DOHH2 (cell line): Measurements from ENCODE around the gene GTPBP4.
"Not testable (repeated sequence)": the region's sequence is repeated elsewhere in the genome, so short reads cannot be mapped to it uniquely, and the experiment has no call there.

ENCODE experiments used
- H3F3A ChIP-seq: fragments of 200-600 bp; sonication (generic), shearing (Covaris generic); 2 replicates; pipeline ENCODE4 v1.6.0; 2016; ENCODE audit warnings: antibody characterized with exemption, mild to moderate bottlenecking; ENCODE audit not compliant: control insufficient read depth, insufficient read depth
- H3K27ac ChIP-seq: fragments of 200-600 bp; sonication (generic); 2 replicates; pipeline ENCODE4 v1.5.1; 2014; ENCODE audit warnings: low read depth, mild to moderate bottlenecking, low read length, moderate library complexity
- H3K27me3 ChIP-seq: fragments of 200-600 bp; sonication (generic); 2 replicates; pipeline ENCODE4 v1.6.1; 2014; ENCODE audit warnings: mild to moderate bottlenecking, low read length, mixed read lengths; ENCODE audit not compliant: control insufficient read depth
- H3K36me3 ChIP-seq: fragments of 200-600 bp; sonication (generic); 2 replicates; pipeline ENCODE4 v1.6.1; 2014; ENCODE audit warnings: mild to moderate bottlenecking, low read length, moderate library complexity, mixed read lengths; ENCODE audit not compliant: control insufficient read depth
- H3K4me1 ChIP-seq: fragments of 200-600 bp; sonication (generic); 2 replicates; pipeline ENCODE4 v1.6.1; 2014; ENCODE audit warnings: mild to moderate bottlenecking, low read length, mixed read lengths; ENCODE audit not compliant: control insufficient read depth
- H3K4me2 ChIP-seq: fragments of 200-600 bp; sonication (generic); 2 replicates; pipeline ENCODE4 v1.6.0; 2014; ENCODE audit warnings: mild to moderate bottlenecking, low read length, moderate library complexity
- H3K4me3 ChIP-seq: fragments of 200-600 bp; sonication (generic); 2 replicates; pipeline ENCODE4 v1.5.1; 2014; ENCODE audit warnings: mild to moderate bottlenecking, low read length, mixed read lengths
- H3K79me2 ChIP-seq: fragments of 200-600 bp; sonication (generic); 2 replicates; pipeline ENCODE4 v1.6.1; 2014; ENCODE audit warnings: mild to moderate bottlenecking, low read length, mixed read lengths; ENCODE audit not compliant: control insufficient read depth
- H3K9me2 ChIP-seq: fragments of 200-600 bp; sonication (generic); replicated peaks from 2 replicates; pipeline ENCODE4 v1.6.1; 2014; ENCODE audit warnings: mild to moderate bottlenecking, low read length, mixed read lengths; ENCODE audit not compliant: control insufficient read depth
- H3K9me3 ChIP-seq: fragments of 200-600 bp; sonication (generic); 2 replicates; pipeline ENCODE4 v1.6.1; 2014; ENCODE audit warnings: antibody characterized with exemption, low read length, mixed read lengths; ENCODE audit not compliant: control insufficient read depth, insufficient read depth
- H4K20me1 ChIP-seq: fragments of 200-600 bp; sonication (generic); 2 replicates; pipeline ENCODE4 v1.6.0; 2014; ENCODE audit warnings: low read depth, mild to moderate bottlenecking, antibody characterized with exemption, low read length, moderate library complexity; ENCODE audit not compliant: control insufficient read depth, insufficient read depth
- EZH2phosphoT487 ChIP-seq: fragments of 200-600 bp; sonication (generic); IDR thresholded peaks from 2 replicates; pipeline ENCODE4 v1.6.1; 2017; ENCODE audit warnings: borderline replicate concordance, mild to moderate bottlenecking, antibody characterized with exemption, low read length, moderate library complexity, mixed read lengths
- TF ChIP-seq, protein P1 (sequence below): fragments of 200-600 bp; sonication (generic); IDR thresholded peaks from one replicate; pipeline ENCODE4 v1.5.1; 2014; ENCODE audit warnings: antibody characterized with exemption, mild to moderate bottlenecking, low read depth, low read length; ENCODE audit not compliant: poor library complexity, severe bottlenecking

Gene GTPBP4

DNA sequence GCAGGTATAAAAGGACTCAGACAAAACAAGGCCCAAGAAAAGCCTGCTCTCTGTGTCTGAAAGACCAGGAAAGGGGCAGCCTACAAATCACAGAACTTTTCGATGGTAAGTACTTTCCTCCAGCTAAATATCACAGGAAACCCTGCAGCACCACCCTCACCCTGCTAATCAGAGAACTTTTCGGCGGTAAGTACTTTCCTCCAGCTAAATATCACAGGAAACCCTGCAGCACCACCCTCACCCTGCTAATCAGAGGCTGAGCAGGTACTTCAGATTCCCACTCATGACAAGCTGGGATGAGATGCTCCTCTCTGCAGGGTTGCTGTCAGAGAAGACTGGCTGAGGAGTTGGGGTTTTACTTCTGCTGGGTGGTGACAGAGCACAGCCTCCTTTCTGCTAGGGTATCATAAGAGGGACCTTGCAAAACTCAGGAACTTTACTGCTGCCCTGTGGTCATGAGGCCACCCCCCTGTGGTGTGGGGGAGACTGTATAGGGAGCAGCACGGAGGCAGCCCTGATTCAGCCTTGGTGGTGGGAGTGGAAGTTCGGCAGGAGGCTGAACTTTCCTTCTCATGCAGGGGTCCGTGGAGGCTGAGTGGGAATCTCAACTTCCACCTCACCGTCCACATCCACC is 75.1 kb downstream of the GTPBP4 start:
- TF ChIP-seq EZH2phosphoT487 = no peak
- TF ChIP-seq, protein P1, sequence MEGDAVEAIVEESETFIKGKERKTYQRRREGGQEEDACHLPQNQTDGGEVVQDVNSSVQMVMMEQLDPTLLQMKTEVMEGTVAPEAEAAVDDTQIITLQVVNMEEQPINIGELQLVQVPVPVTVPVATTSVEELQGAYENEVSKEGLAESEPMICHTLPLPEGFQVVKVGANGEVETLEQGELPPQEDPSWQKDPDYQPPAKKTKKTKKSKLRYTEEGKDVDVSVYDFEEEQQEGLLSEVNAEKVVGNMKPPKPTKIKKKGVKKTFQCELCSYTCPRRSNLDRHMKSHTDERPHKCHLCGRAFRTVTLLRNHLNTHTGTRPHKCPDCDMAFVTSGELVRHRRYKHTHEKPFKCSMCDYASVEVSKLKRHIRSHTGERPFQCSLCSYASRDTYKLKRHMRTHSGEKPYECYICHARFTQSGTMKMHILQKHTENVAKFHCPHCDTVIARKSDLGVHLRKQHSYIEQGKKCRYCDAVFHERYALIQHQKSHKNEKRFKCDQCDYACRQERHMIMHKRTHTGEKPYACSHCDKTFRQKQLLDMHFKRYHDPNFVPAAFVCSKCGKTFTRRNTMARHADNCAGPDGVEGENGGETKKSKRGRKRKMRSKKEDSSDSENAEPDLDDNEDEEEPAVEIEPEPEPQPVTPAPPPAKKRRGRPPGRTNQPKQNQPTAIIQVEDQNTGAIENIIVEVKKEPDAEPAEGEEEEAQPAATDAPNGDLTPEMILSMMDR = no peak
- Histone ChIP-seq H3K4me2 (no peak overlapping the region), H3K9me2 (no peaks in the 10 kb centered on the region), H3K9me3 (no peaks in the 10 kb centered on the region), H3K27me3 (no peaks in the 10 kb centered on the region), H3K4me3 (no peak overlapping the region), H3K27ac (no peak overlapping the region), H3K36me3 (peaks cover 31% of the 10 kb centered on the region), H3K79me2 (peaks cover 58% of the 10 kb centered on the region), H3K4me1 (peaks cover 28% of the 10 kb centered on the region), H3F3A (peaks cover 3% of the 10 kb centered on the region; the same call in 1 of the 2 replicates), H4K20me1 (peaks cover 9% of the 10 kb centered on the region; the same call in 1 of the 2 replicates)

DNA sequence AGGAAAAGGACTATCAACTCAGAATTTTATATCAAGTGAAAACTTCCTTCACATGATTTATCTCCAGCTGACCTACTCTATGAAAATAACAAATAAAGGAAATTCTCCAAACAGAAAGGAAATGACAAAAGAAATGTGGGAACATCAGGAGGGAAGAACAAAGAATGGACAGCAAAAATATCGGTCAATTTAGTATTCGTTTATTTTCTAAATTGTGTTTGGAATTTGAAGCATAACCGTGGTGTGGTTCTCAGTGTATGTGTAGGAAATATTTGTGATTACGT is 76.7 kb downstream of the GTPBP4 start:
- Histone ChIP-seq H3K4me2 (no peak overlapping the region), H3K27ac (no peak overlapping the region), H3K79me2 (peaks cover 48% of the 10 kb centered on the region), H4K20me1 (peaks cover 7% of the 10 kb centered on the region; the same call in 1 of the 2 replicates), H3F3A (peaks cover 3% of the 10 kb centered on the region; the same call in 1 of the 2 replicates), H3K36me3 (peaks cover 22% of the 10 kb centered on the region; the same call in 1 of the 2 replicates), H3K9me2 (no peaks in the 10 kb centered on the region), H3K9me3 (no peaks in the 10 kb centered on the region), H3K27me3 (no peaks in the 10 kb centered on the region), H3K4me3 (no peak overlapping the region), H3K4me1 (peaks cover 28% of the 10 kb centered on the region)
- TF ChIP-seq, protein P1 = no peak
- no peak for TF ChIP-seq EZH2phosphoT487

DNA sequence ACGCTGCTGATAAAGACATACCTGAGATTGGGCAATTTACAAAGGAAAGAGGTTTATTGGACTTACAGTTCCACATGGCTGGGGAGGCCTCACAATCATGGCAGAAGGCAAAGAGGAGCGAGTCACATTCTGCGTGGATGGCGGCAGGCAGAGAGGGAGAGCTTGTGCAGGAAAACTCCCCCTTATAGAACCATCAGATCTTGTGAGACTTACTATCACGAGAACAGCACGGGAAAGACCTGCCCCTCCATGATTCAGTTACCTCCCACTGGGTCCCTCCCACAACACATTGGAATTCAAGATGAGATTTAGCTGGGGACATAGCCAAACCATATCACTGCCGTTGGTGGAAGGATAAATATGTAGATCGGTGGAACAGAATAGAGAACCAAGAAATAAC is 78.5 kb downstream of the GTPBP4 start:
- peaks cover 36% of the 10 kb centered on the region for H3K79me2 ChIP-seq
- H3K4me2 ChIP-seq, H4K20me1 ChIP-seq: not testable (repeated sequence)

DNA sequence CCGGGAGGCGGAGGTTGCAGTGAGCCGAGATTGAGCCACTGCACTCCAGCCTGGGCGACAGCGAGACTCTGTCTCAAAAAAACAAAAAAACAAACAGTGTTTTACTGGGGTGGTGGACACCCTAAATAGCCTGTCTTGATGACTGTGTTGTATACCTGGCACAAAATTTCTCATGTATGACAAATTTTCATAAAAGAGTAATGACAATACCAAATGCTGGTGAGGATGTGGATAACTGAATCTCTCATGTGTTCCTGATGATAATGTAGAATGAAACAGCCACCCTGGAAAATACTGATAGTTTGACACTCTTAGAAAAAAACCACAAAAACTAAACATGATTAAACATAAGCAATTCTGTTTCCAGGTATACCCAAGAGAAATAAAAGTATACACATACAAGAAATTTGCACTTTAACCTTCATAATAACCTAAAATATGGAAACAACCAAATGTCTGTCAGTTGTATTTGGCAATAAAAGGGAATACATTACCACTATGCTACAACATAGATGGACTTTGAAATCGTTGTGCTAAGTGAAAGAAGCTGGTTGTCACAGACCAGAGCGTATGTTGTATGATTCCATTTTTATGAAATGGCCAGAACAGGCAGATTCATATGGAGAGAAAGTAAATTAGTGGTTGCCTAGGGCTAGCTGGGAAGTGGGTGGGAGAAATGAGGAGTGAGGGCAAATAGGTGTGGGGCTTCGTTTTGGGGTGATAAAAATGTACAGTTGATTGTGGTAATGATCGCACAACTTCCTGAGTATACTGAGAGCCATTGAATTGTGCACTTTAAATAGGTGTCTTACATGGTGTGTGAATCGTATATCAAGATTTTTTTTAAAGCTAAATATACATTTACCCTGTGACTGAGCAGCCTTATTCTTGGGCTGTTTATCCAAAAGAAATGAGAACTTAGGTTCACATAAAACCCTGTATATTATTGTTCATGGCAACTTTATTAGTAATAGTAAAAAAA is 80.4 kb downstream of the GTPBP4 start:
- H3K27me3 ChIP-seq = no peaks in the 10 kb centered on the region
- no peaks in the 10 kb centered on the region for H4K20me1 ChIP-seq
- TF ChIP-seq, protein P1 = no peak
- TF ChIP-seq EZH2phosphoT487 = no peak
- H3K9me3 ChIP-seq = no peaks in the 10 kb centered on the region
- no peak overlapping the region for H3K4me3 ChIP-seq
- no peaks in the 10 kb centered on the region for H3K9me2 ChIP-seq
- no peak overlapping the region for H3K4me2 ChIP-seq
- peaks cover 17% of the 10 kb centered on the region for H3K36me3 ChIP-seq
- peaks cover 19% of the 10 kb centered on the region for H3K79me2 ChIP-seq
- peaks cover 7% of the 10 kb centered on the region; the same call in 1 of the 2 replicates for H3F3A ChIP-seq
- H3K27ac ChIP-seq = no peak overlapping the region
- H3K4me1 ChIP-seq = peaks cover 17% of the 10 kb centered on the region

More for the DNA sequence above, 78.5 kb downstream of the GTPBP4 start:
- H3F3A ChIP-seq, H3K9me2 ChIP-seq, H3K27me3 ChIP-seq, H3K9me3 ChIP-seq, H3K4me3 ChIP-seq, H3K27ac ChIP-seq: not testable (repeated sequence)
- H3K36me3 ChIP-seq = peaks cover 13% of the 10 kb centered on the region; the same call in 1 of the 2 replicates
- peaks cover 17% of the 10 kb centered on the region for H3K4me1 ChIP-seq
